ENCODE measurements around the gene MMP11.

DNA sequence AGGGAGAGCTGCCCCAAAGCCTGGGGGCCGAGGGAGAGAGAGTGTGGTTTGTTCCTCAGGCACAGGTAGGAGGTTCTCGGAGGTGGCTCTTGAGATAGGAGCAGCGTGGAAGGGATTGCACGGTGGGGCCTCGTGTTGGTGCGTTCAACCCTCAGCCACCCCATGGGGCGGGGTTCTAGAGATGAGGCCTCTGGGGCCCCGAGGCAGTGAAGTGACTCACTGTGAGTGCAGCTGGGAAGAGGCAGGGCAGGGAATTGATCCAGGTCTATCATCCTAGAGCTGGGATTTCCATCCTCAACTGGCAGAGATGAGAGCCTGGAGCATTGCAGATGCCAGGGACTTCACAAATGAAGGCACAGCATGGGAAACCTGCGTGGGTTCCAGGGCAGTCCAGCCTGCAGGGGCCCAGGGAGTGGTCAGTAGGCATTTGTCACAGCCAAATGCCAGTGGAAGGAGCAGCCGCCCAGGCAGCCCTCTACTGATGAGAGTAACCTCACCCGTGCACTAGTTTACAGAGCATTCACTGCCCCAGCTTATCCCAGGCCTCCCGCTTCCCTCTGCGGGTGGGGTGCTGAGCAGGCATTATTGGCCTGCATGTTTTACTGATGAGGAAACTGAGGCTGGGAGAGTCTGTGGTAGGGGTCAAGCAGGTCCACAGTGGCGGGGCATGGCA is 9.0 kb downstream of the MMP11 start:
- no peak for TF ChIP-seq ZFX (IDR thresholded peaks at IDR 0.05)
- TF ChIP-seq, protein P1, sequence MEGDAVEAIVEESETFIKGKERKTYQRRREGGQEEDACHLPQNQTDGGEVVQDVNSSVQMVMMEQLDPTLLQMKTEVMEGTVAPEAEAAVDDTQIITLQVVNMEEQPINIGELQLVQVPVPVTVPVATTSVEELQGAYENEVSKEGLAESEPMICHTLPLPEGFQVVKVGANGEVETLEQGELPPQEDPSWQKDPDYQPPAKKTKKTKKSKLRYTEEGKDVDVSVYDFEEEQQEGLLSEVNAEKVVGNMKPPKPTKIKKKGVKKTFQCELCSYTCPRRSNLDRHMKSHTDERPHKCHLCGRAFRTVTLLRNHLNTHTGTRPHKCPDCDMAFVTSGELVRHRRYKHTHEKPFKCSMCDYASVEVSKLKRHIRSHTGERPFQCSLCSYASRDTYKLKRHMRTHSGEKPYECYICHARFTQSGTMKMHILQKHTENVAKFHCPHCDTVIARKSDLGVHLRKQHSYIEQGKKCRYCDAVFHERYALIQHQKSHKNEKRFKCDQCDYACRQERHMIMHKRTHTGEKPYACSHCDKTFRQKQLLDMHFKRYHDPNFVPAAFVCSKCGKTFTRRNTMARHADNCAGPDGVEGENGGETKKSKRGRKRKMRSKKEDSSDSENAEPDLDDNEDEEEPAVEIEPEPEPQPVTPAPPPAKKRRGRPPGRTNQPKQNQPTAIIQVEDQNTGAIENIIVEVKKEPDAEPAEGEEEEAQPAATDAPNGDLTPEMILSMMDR (conservative IDR thresholded peaks at IDR 0.05): no peak

Measured in C4-2B (cell line).